Transverse colon (tissue), 3 donors: ENCODE results near the gene TAS1R1.

Experiments used
- CTCF ChIP-seq, 5 experiments: fragments of 200-600 bp in 3 of 5; fragments of 450-650 bp in 2 of 5; sonication (generic) in 3 of 5; IDR thresholded peaks; 1 replicate in 2 of 5; 2 replicates in 3 of 5; pipeline ENCODE4 v1.5.1; 2016 to 2017; ENCODE audit warnings: antibody characterized with exemption in 5 of 5, inconsistent platforms in 3 of 5, mild to moderate bottlenecking in 2 of 5, moderate library complexity in 1 of 5
- POLR2A ChIP-seq: fragments of 450-650 bp; IDR thresholded peaks from one replicate; pipeline ENCODE4 v1.6.1; 2016; ENCODE audit warnings: antibody characterized with exemption, mild to moderate bottlenecking, moderate library complexity

DNA sequence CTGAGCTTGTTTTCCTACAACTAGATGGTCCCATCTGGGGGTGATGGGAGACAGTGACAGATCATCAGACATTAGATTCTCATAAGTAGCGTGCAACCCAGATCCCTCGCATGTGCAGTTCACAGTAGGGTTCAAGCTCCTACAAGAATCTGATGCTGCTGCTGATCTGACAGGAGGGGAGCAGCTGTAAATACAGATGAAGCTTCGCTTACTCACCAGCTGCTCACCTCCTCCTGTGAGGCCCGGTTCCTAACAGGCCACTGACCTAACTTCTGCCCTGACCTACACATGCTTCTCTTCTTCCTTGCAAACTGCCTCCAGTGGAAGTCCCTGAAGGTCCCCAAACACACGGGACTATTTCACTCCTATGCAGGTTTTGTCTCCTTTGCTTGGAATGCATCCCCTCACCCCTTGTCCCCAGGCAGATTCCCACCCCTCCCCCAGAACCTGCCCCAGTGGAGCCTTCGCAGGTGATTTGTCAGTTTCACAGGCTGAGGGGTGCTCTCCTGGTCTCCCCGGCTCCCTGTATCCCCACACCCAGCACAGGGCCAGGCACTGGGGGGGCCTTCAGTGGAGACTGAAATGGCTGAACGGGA is 19.0 kb downstream of the TAS1R1 start:
- TF ChIP-seq CTCF (IDR thresholded peaks at IDR 0.05) = no peak
- no peak for TF ChIP-seq POLR2A
